Testis (tissue), 3 donors: ENCODE results near the gene TACC2. TPM values are rescaled to one million over a fixed set of nuclear protein-coding genes. Genes with fewer than 3 reads are reported as not detected.
A peak's percentile ranks its signal among the peaks of the same experiment; 100 is the strongest.

Experiments used
- DNase-seq: peaks from one replicate; pipeline ENCODE4 v3.0.0-alpha.2; 2019
- H3K27ac ChIP-seq, 2 donors: fragments of 200-600 bp; sonication (generic); one replicate each; pipeline ENCODE4 v1.5.1; 2019
- H3K27me3 ChIP-seq: fragments of 200-600 bp; sonication (generic); one replicate; pipeline ENCODE4 v1.5.1; 2019
- H3K36me3 ChIP-seq: fragments of 200-600 bp; sonication (generic); one replicate; pipeline ENCODE4 v1.5.1; 2017; ENCODE audit warnings: low read depth; ENCODE audit errors: missing control alignments
- H3K4me1 ChIP-seq: fragments of 200-600 bp; sonication (generic); one replicate; pipeline ENCODE4 v1.5.1; 2019
- H3K4me3 ChIP-seq, 2 donors: fragments of 200-600 bp; sonication (generic); one replicate each; pipeline ENCODE4 v1.5.1; 2017 to 2019
- H3K9me3 ChIP-seq: fragments of 200-600 bp; sonication (generic); one replicate; pipeline ENCODE4 v1.5.1; 2017
- POLR2A ChIP-seq: fragments of 450-650 bp; IDR thresholded peaks from one replicate; pipeline ENCODE4 v1.6.1; 2017; ENCODE audit warnings: antibody characterized with exemption, mild to moderate bottlenecking, moderate library complexity
- WGBS, 2 donors: methylation state at CpG; one replicate each; pipeline ENCODE4 v1.1.5; 2018; 5-methylcytosine and 5-hydroxymethylcytosine counted together
- intact Hi-C: fragments of 100-400 bp; cut with DNase I; formaldehyde crosslinking; loops from one replicate; pipeline ENCODE4 v1.15.1; 2023; ENCODE audit warnings: low total_unique reads
- polyA plus RNA-seq: library from polyadenylated mRNA; stranded (reverse); fragments of 350-450 nt; fragmentation: Illumina TruSeq; extraction: RNeasy Lipid Tissue Mini Kit (QIAGEN cat#74804); gene quantifications from one replicate; pipeline ENCODE4 v1.2.3, GENCODE V29; 2014; ENCODE audit warnings: low read depth, low replicate concordance; ENCODE audit not compliant: insufficient read depth
- total RNA-seq, 2 donors: library from RNA; depleted of rRNA; stranded (reverse); fragments of >200 nt; gene quantifications; one replicate each; pipeline ENCODE4 v1.2.3, GENCODE V29; 2016
- TF ChIP-seq, protein P1 (sequence below), 3 experiments: fragments of 450-650 bp in 2 of 3; fragments of 200-600 bp in 1 of 3; sonication (generic) in 1 of 3; IDR thresholded peaks; one replicate each; pipeline ENCODE4 v1.5.1; 2016 to 2019; ENCODE audit warnings: antibody characterized with exemption in 3 of 3, mild to moderate bottlenecking in 2 of 3, moderate library complexity in 1 of 3

TACC2 gene
- total and polyA plus RNA-seq, 3 donors from 2014 or later, result 18.0 to 24.2 (median 21.3) TPM

DNA sequence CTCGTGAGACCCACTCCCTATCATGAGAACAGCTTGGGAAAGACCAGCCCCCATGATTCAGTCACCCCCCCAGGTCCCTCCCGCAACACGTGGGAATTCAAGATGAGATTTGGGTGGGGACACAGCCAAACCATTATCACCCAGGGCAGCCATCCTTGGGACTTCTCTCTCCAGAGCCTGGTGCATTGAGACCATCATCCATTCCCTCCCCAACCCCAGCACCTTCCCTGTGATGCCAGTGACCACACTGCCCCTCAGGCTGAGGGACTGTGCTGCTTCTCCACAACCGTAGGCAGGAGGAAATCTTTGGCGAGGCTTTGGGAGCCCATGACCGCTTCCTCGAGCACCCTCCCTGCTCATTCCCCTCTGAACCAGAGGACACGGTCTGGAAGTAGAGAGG lies 64.4 kb downstream of the TACC2 start:
- Histone ChIP-seq H3K4me1 (peaks cover 4% of the 10 kb centered on the region), H3K9me3 (no peaks in the 10 kb centered on the region), H3K4me3 (no peak overlapping the region), H3K27me3 (no peaks in the 10 kb centered on the region), H3K27ac (no peak overlapping the region), H3K36me3 (no peaks in the 10 kb centered on the region)
- no peak for DNase-seq
- 82 to 86% methylated on average over 5 to 8 of the region's 8 CpGs for WGBS, 2 donors
- intact Hi-C loops, result loop anchor here (10.0 kb wide), 1 partner anchor 61 kb away; no protein-coding TSS in a partner anchor
- TF ChIP-seq, protein P1, sequence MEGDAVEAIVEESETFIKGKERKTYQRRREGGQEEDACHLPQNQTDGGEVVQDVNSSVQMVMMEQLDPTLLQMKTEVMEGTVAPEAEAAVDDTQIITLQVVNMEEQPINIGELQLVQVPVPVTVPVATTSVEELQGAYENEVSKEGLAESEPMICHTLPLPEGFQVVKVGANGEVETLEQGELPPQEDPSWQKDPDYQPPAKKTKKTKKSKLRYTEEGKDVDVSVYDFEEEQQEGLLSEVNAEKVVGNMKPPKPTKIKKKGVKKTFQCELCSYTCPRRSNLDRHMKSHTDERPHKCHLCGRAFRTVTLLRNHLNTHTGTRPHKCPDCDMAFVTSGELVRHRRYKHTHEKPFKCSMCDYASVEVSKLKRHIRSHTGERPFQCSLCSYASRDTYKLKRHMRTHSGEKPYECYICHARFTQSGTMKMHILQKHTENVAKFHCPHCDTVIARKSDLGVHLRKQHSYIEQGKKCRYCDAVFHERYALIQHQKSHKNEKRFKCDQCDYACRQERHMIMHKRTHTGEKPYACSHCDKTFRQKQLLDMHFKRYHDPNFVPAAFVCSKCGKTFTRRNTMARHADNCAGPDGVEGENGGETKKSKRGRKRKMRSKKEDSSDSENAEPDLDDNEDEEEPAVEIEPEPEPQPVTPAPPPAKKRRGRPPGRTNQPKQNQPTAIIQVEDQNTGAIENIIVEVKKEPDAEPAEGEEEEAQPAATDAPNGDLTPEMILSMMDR (IDR thresholded peaks at IDR 0.05), result no peak
- TF ChIP-seq POLR2A, result no peak

DNA sequence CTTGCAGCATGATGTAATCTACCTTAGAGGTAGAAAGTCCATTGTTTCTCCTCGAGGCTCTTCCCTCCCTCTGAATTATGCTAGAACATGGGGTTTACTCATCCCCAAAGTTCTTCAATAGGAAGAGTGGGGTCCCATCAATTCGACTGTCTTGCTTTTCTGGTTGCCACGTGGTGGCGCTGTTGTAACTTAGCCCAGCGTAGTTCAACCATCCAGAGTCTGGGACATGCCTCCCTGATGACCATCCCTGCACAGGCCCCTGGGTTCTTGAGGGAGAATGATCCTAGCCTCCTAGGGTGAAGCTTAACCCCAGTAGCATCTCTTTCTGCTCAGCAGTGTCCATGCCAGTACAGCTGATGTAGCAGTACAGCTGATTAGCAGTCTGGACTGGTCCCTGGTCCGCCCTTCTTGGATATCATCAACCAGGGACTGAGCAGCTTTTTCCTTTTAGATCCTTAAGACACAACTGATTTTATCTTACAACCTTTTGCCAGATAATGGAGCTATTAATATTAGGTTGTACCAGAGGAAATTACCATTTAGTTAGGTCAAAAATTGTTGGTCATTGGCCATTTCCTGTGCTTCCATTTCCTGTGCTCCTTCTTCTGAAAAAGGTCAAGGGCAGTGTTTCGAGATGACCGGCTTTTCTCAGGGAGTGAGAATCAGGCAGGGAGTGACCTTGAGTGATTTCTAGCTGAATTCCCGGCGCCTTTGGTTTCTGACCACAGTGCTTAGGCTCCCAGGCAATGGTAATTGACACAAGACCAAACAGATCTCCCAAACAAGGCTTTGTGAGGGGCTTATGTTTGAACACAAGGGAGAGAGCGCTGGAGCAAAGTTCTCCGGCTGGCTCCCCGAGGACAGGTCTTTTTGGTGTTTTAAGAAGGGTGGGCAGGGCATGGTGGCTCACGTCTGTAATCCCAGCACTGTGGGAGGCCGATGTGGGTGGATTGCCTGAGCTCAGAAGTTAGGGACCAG lies 65.4 kb downstream of the TACC2 start:
- Histone ChIP-seq H3K4me1 (peaks cover 4% of the 10 kb centered on the region), H3K4me3 (no peak overlapping the region), H3K27ac (peak overlapping the region in 1 of 2 donors; percentile 59), H3K36me3 (no peaks in the 10 kb centered on the region), H3K9me3 (no peaks in the 10 kb centered on the region), H3K27me3 (no peaks in the 10 kb centered on the region)
- peak; percentile 60 for DNase-seq
- 40 to 49% methylated on average over 15 of the region's 15 CpGs for WGBS, 2 donors
- TF ChIP-seq, protein P1 (IDR thresholded peaks at IDR 0.05), result peak; percentile 32 to 66 (median 64)
- no peak for TF ChIP-seq POLR2A
- intact Hi-C loops, result loop anchor here (10.0 kb wide), 1 partner anchor 60 kb away; no protein-coding TSS in a partner anchor

DNA sequence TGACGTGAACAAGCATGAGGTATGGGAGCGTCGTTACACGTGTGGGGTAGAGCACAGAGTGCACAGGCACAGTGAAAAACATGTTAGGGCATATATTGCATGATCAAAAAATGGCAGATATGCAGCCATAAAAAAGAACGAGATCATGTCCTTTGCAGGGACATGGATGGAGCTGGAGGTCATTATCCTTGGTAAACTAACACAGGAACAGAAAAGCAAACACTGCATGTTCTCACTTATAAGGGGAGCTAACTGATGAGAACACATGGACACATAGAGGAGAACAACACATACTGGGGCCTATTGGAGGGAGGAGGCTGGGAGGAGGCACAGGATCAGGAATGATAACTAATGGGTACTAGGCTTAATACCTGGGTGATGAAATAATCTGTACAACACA lies 66.3 kb downstream of the TACC2 start:
- no peak for DNase-seq
- H3K4me3 ChIP-seq, result no peak overlapping the region
- WGBS, 2 donors, result 85 to 88% methylated on average over 5 of the region's 5 CpGs
- no peak overlapping the region for H3K27ac ChIP-seq
- no peaks in the 10 kb centered on the region for H3K27me3 ChIP-seq
- H3K4me1 ChIP-seq, result peaks cover 4% of the 10 kb centered on the region
- no peaks in the 10 kb centered on the region for H3K9me3 ChIP-seq
- intact Hi-C loops, result loop anchor here (10.0 kb wide), 1 partner anchor 60 kb away; no protein-coding TSS in a partner anchor
- H3K36me3 ChIP-seq, result no peaks in the 10 kb centered on the region
- TF ChIP-seq, protein P1 (IDR thresholded peaks at IDR 0.05), result no peak
- TF ChIP-seq POLR2A, result no peak

DNA sequence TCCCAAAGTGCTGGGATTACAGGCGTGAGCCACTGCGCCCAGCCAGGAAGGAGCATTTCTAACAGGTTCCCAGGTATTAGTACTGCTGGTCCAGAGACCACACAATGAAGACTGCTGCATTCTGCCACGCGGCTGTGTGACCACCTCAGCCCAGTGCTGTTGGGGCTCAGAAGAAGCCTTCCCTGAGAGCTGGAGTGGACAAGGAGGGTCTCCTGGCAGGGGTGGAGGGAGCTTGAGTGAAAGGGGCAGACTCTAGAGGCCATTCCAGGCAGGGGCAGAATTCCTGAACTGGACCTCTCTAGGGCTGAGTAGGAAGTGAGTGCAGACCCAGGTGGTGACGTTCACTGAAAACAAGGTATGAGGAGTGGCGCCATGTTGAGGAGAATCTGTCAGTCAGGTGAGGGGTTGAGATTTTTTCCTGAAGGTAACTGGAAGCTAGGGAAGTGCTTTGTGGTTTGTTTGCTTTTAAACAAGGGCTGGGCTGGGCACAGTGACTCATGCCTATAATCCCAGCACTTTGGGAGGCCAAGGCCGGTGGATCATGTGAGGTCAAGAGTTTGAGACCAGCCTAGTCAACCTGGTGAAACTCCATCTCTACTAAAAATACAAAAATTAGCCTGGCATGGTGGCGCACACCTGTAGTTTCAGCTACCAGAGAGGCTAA lies 67.6 kb downstream of the TACC2 start:
- no peak overlapping the region for H3K4me3 ChIP-seq
- TF ChIP-seq, protein P1 (IDR thresholded peaks at IDR 0.05), result no peak
- no peak for TF ChIP-seq POLR2A
- no peaks in the 10 kb centered on the region for H3K36me3 ChIP-seq
- no peak overlapping the region for H3K27ac ChIP-seq
- H3K27me3 ChIP-seq, result no peaks in the 10 kb centered on the region
- H3K4me1 ChIP-seq, result peaks cover 4% of the 10 kb centered on the region
- no peaks in the 10 kb centered on the region for H3K9me3 ChIP-seq
- no peak for DNase-seq
- WGBS, 2 donors, result 93 to 97% methylated on average over 4 to 8 of the region's 8 CpGs
- intact Hi-C loops, result loop anchor here (10.0 kb wide), 1 partner anchor 58 kb away; no protein-coding TSS in a partner anchor
